Measurements from ENCODE around the gene PLXNA4. TPM values are rescaled to one million over a fixed set of nuclear protein-coding genes. Genes with fewer than 3 reads are reported as not detected.

Gene PLXNA4
- total and polyA plus RNA-seq, 9 of the 15 experiments (the other 6 are each of a cell fraction or from before 2014, with no cell fraction given) = under 0.01 to 0.09 TPM; not detected in 7

GRCh38 chr7:132497098-132497497, 79.2 kb downstream of the PLXNA4 start (continued):
- no peak for TF ChIP-seq CREBBP (IDR thresholded peaks at IDR 0.05; ENCODE audit: low read depth, low read length)

- POLR2A ChIA-PET = interaction anchor here (0.7 kb wide), 2 partner anchors 24 to 37 kb away, joined by 3 read pairs; no protein-coding TSS in a partner anchor
- in situ Hi-C loops (cut with MboI) (no loop called here), intact Hi-C loops (cut with micrococcal nuclease) (no loop called here)
- FAIRE-seq = no peak
- no peak for DNase-seq (ENCODE audit: extremely low read depth in 1 of 4, low spot score in 3 of 4)
- no peak overlapping the region for H3K4me2 ChIP-seq (ENCODE audit: insufficient read depth, low read length)
- H4K20me1 ChIP-seq (replicated peaks; ENCODE audit: control insufficient read depth, insufficient read depth, low read length) = peaks cover 13% of the 10 kb centered on the region; the same call in 1 of the 2 replicates
- TF ChIP-seq ASH1L (IDR thresholded peaks at IDR 0.05; ENCODE audit: borderline replicate concordance, low read depth, partially characterized antibody) (no peak), ZNF282 (CRISPR knock-in tag; IDR thresholded peaks at IDR 0.05) (no peak), ZKSCAN1 (IDR thresholded peaks at IDR 0.05; ENCODE audit: low read depth, low read length) (no peak), ZFX (CRISPR knock-in tag; IDR thresholded peaks at IDR 0.05) (no peak), ZBTB34 (CRISPR knock-in tag; IDR thresholded peaks at IDR 0.05) (no peak), ZNF395 (CRISPR knock-in tag; IDR thresholded peaks at IDR 0.05) (no peak)
- no peaks in the 10 kb centered on the region for H3K4me1 ChIP-seq (replicated peaks in 1 of 2; ENCODE audit: control insufficient read depth in 2 of 2, insufficient read depth in 2 of 2, low read length in 2 of 2)
- BruUV-seq (replicated peaks) = no TSS peak
- peaks cover 4% of the 10 kb centered on the region for H3K9me1 ChIP-seq (ENCODE audit: control insufficient read depth, insufficient read depth, low read length)
- H3K27me3 ChIP-seq (ENCODE audit: control insufficient read depth in 2 of 2, insufficient read depth in 2 of 2, low read length in 2 of 2) = peaks cover 2 to 20% of the 10 kb centered on the region in 2 experiments; a peak in 1 of 5 replicates
- no peaks in the 10 kb centered on the region for H3K79me2 ChIP-seq (ENCODE audit: control insufficient read depth, insufficient read depth, low read length)
- H3K27ac ChIP-seq (ENCODE audit: extremely low read depth, low read depth, low read length) = no peak overlapping the region
- WGBS (ENCODE audit: insufficient coverage, low coverage, missing lambda C conversion rate) = 0% methylated on average over 3 of the region's 3 CpGs
- no peak for ATAC-seq
- no peaks in the 10 kb centered on the region for H3K36me3 ChIP-seq (ENCODE audit: control insufficient read depth, insufficient read depth, low read length)
- no peak overlapping the region for H2AFZ ChIP-seq (ENCODE audit: low read depth, low read length)
- H3K9ac ChIP-seq (ENCODE audit: insufficient read depth in 1 of 2, low read depth in 2 of 2, low read length in 2 of 2) = no peak overlapping the region
- no peak overlapping the region for H3K4me3 ChIP-seq
- no peaks in the 10 kb centered on the region for H3K9me3 ChIP-seq (replicated peaks; ENCODE audit: control insufficient read depth, insufficient read depth, low read depth, low read length)
- CTCF ChIA-PET (ENCODE audit: low intra/inter-chr PET ratio) = no interaction called here
These were observed 80.3 kb downstream of the PLXNA4 start for GRCh38 chr7:132495936-132496335.
